GM23248 (cell line): ENCODE results near the gene NHERF1. TPM values are rescaled to one million over a fixed set of nuclear protein-coding genes. Genes with fewer than 3 reads are reported as not detected.
A peak's percentile ranks its signal among the peaks of the same experiment; 100 is the strongest.

ENCODE experiments used
- DNase-seq: peaks from one replicate; pipeline ENCODE4 v3.0.0-alpha.2; 2015
- H2AFZ ChIP-seq: fragments of 200-600 bp; sonication (generic); 2 replicates; pipeline ENCODE4 v1.6.1; 2016; ENCODE audit warnings: antibody characterized with exemption
- H3F3A ChIP-seq: fragments of 200-600 bp; sonication (generic); 2 replicates; pipeline ENCODE4 v1.6.1; 2016; ENCODE audit warnings: mild to moderate bottlenecking, antibody characterized with exemption, mixed run types; ENCODE audit not compliant: insufficient read depth
- H3K27ac ChIP-seq: fragments of 200-600 bp; sonication (generic); 2 replicates; pipeline ENCODE4 v1.5.1; 2016; ENCODE audit warnings: mild to moderate bottlenecking
- H3K27me3 ChIP-seq: fragments of 200-600 bp; sonication (generic); replicated peaks from 2 replicates; pipeline ENCODE4 v1.6.1; 2016; ENCODE audit warnings: mild to moderate bottlenecking; ENCODE audit not compliant: insufficient read depth
- H3K36me3 ChIP-seq: fragments of 200-600 bp; sonication (generic); 2 replicates; pipeline ENCODE4 v1.6.1; 2016; ENCODE audit warnings: low read depth, mild to moderate bottlenecking
- H3K4me1 ChIP-seq: fragments of 200-600 bp; sonication (generic); 2 replicates; pipeline ENCODE4 v1.6.1; 2016; ENCODE audit warnings: mild to moderate bottlenecking; ENCODE audit not compliant: insufficient read depth
- H3K4me2 ChIP-seq: fragments of 200-600 bp; sonication (generic); one replicate; pipeline ENCODE4 v1.6.1; 2016; ENCODE audit warnings: mild to moderate bottlenecking; ENCODE audit not compliant: unreplicated experiment
- H3K4me3 ChIP-seq: fragments of 200-600 bp; sonication (generic); 2 replicates; pipeline ENCODE4 v1.5.1; 2016; ENCODE audit warnings: mild to moderate bottlenecking
- H3K79me2 ChIP-seq: fragments of 200-600 bp; sonication (generic); 2 replicates; pipeline ENCODE4 v1.6.1; 2016; ENCODE audit warnings: mild to moderate bottlenecking; ENCODE audit not compliant: insufficient read depth
- H3K9ac ChIP-seq: fragments of 200-600 bp; sonication (generic); 2 replicates; pipeline ENCODE4 v1.6.1; 2016; ENCODE audit warnings: mild to moderate bottlenecking
- H3K9me2 ChIP-seq: fragments of 200-600 bp; sonication (generic); 2 replicates; pipeline ENCODE4 v1.6.1; 2016; ENCODE audit warnings: mixed run types, mild to moderate bottlenecking, moderate library complexity; ENCODE audit not compliant: insufficient read depth
- H3K9me3 ChIP-seq: fragments of 200-600 bp; sonication (generic); one replicate; pipeline ENCODE4 v1.6.1; 2017; ENCODE audit warnings: low read depth
- H4K20me1 ChIP-seq: fragments of 200-600 bp; sonication (generic); 2 replicates; pipeline ENCODE4 v1.6.0; 2016; ENCODE audit not compliant: insufficient read depth
- EZH2 ChIP-seq: fragments of 200-600 bp; sonication (generic); IDR thresholded peaks from 2 replicates; pipeline ENCODE4 v1.6.1; 2018; ENCODE audit warnings: antibody characterized with exemption, mild to moderate bottlenecking; ENCODE audit not compliant: insufficient read depth, poor library complexity, severe bottlenecking
- EZH2phosphoT487 ChIP-seq: fragments of 200-600 bp; sonication (generic); IDR thresholded peaks from 2 replicates; pipeline ENCODE4 v1.6.1; 2018; ENCODE audit warnings: antibody characterized with exemption, moderate library complexity, mild to moderate bottlenecking, low read depth; ENCODE audit not compliant: insufficient read depth
- WGBS, 2 experiments: methylation state at CpG; one replicate each; pipeline ENCODE4 v1.1.6; 2015 to 2017; ENCODE audit warnings: low lambda C conversion rate in 2 of 2, low coverage in 1 of 2; ENCODE audit errors: missing lambda C conversion rate in 2 of 2; 5-methylcytosine and 5-hydroxymethylcytosine counted together
- in situ Hi-C: fragments of 300-500 bp; cut with MboI; formaldehyde crosslinking; loops from 2 replicates; pipeline ENCODE4 v1.15.0; 2020
- polyA plus RNA-seq: library from polyadenylated mRNA; unstranded; fragments of >200 nt; fragmentation: Nextera tagmentation; extraction: Ambion mirVana; gene quantifications from 2 replicates; pipeline ENCODE4 v1.2.1, GENCODE V29; 2016
- total RNA-seq: library from RNA; depleted of rRNA; stranded (reverse); fragments of >200 nt; shearing (Covaris generic); gene quantifications from 2 replicates; pipeline ENCODE4 v1.2.3, GENCODE V29; 2014

Gene NHERF1
- total and polyA plus RNA-seq, 2 experiments from 2014 or later: 8.0 to 9.1 TPM

DNA sequence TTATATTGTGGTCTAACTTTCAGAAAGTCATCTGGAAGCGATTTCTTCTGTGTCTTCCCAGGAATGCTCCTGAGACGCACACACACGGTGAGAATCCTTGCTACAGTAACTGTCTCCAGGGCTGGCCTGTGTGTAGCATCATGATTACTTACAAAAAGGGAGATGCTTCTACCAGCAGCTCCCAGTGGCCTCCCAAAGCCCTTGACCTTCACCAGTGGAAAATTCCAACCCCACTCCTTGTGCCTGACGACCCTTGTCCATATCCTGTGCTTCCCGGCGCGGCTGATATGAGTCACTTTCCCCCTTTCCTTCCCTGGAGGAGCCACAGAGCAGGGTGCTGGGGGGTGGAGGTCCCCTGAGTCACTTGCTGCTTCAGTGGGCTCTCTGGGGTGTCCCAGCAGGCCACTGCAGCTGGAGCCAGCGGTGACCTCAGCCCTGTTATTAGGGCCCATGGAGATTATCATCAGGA is 49.8 kb downstream of the NHERF1 start:
- Histone ChIP-seq H3K79me2 (no peaks in the 10 kb centered on the region), H3K9me2 (no peaks in the 10 kb centered on the region), H3K9me3 (no peaks in the 10 kb centered on the region), H3K4me2 (no peak overlapping the region), H3F3A (peaks cover 5% of the 10 kb centered on the region; the same call in 1 of the 2 replicates), H3K27ac (peak overlapping the region; percentile 12; the same call in 1 of the 2 replicates), H3K4me1 (peaks cover 7% of the 10 kb centered on the region), H3K4me3 (no peak overlapping the region), H3K36me3 (no peaks in the 10 kb centered on the region), H3K9ac (no peak overlapping the region), H4K20me1 (no peaks in the 10 kb centered on the region), H2AFZ (no peak overlapping the region), H3K27me3 (no peaks in the 10 kb centered on the region)
- in situ Hi-C loops: no loop called here
- DNase-seq: peak; percentile 48
- 43 to 55% methylated on average over 8 of the region's 8 CpGs for WGBS, 2 experiments
- TF ChIP-seq EZH2phosphoT487 (no peak), EZH2 (no peak)

DNA sequence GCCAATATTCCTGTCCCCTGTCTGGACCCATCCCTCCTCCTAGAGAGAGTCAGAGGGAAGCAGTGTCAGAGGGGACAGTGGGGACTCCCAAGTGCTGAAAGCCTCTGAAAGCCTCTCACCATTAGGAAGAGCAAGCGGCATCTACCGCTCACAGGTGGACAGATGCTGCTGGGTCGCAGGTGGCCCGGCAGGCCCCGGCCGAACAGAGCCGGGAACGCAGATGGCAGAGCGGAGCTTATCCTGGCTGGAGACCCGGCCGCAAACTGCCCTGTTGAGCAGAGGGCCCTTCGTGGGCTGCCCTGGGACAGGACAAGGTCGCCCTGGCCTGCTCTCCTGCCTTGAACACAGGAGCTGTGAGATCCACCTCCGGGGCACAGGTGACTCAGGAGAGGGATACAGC is 50.7 kb downstream of the NHERF1 start:
- Histone ChIP-seq H3K4me1 (peaks cover 7% of the 10 kb centered on the region), H3K4me2 (no peak overlapping the region), H3K79me2 (no peaks in the 10 kb centered on the region), H3K27me3 (no peaks in the 10 kb centered on the region), H3K9me3 (no peaks in the 10 kb centered on the region), H3F3A (peaks cover 5% of the 10 kb centered on the region; the same call in 1 of the 2 replicates), H3K9me2 (no peaks in the 10 kb centered on the region), H2AFZ (no peak overlapping the region), H3K27ac (no peak overlapping the region), H4K20me1 (no peaks in the 10 kb centered on the region), H3K4me3 (no peak overlapping the region), H3K9ac (no peak overlapping the region), H3K36me3 (no peaks in the 10 kb centered on the region)
- in situ Hi-C loops: no loop called here
- no peak for TF ChIP-seq EZH2phosphoT487
- no peak for TF ChIP-seq EZH2
- DNase-seq: no peak
- WGBS, 2 experiments: 96 to 98% methylated on average over 12 to 13 of the region's 14 CpGs

DNA sequence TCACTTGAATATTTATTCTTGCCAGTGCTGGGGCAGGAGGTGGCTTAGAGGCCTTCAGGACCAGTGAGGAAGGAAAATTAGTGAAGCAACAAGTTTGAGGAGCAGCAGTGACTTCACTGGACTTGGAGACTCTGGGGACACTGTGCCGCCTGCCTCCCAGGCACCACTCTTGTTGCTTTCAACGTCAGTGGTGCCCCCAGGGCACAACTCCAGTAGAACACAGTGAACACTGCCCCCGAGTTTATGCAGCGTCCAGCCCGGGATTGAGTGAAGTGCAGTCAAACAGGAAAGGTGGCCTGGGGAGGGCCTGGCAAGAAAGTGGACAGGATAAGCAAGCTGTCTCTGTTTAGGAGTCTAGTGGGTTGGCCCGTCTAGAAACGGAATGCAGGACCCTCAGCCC is 52.1 kb downstream of the NHERF1 start:
- Histone ChIP-seq H3K4me1 (peaks cover 7% of the 10 kb centered on the region), H3K36me3 (no peaks in the 10 kb centered on the region), H3K4me3 (no peak overlapping the region), H3F3A (peaks cover 5% of the 10 kb centered on the region; the same call in 1 of the 2 replicates), H3K27ac (no peak overlapping the region), H2AFZ (no peak overlapping the region), H3K79me2 (no peaks in the 10 kb centered on the region), H3K9me2 (no peaks in the 10 kb centered on the region), H4K20me1 (no peaks in the 10 kb centered on the region), H3K9ac (no peak overlapping the region), H3K4me2 (no peak overlapping the region), H3K27me3 (no peaks in the 10 kb centered on the region), H3K9me3 (no peaks in the 10 kb centered on the region)
- DNase-seq: no peak
- TF ChIP-seq EZH2 (no peak), EZH2phosphoT487 (no peak)
- 86 to 87% methylated on average over 7 of the region's 7 CpGs for WGBS, 2 experiments
- in situ Hi-C loops: no loop called here

DNA sequence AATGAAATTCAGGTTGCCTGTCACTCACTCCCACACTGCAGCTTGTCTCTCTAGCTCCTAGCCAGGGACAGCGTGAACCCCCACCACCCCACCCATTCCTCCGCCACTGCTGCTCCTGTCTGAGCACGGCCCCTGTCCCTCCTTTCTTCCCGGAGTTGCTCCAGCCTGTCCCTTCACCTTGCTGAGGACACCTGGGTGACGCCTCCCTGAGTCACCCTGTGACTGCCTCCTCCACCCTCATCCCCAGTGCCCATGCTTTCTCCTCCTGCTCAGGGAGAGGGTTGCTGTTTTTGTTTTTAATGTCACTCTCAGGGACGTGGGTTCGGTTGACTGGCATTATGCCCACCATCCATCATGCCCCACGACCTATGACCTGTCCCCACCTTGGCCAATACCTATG is 53.5 kb downstream of the NHERF1 start:
- no peak overlapping the region for H3K4me2 ChIP-seq
- H3K4me3 ChIP-seq: no peak overlapping the region
- no peak overlapping the region for H2AFZ ChIP-seq
- H3K9me2 ChIP-seq: no peaks in the 10 kb centered on the region
- no peak overlapping the region for H3K9ac ChIP-seq
- no peaks in the 10 kb centered on the region for H3K36me3 ChIP-seq
- H4K20me1 ChIP-seq: no peaks in the 10 kb centered on the region
- no peaks in the 10 kb centered on the region for H3K79me2 ChIP-seq
- no peak for TF ChIP-seq EZH2
- no peak for TF ChIP-seq EZH2phosphoT487
- H3K4me1 ChIP-seq: peaks cover 7% of the 10 kb centered on the region
- H3K27me3 ChIP-seq: no peaks in the 10 kb centered on the region
- 78% methylated on average over 6 to 8 of the region's 8 CpGs for WGBS, 2 experiments
- H3F3A ChIP-seq: peaks cover 5% of the 10 kb centered on the region; the same call in 1 of the 2 replicates
- no peak for DNase-seq
- no peaks in the 10 kb centered on the region for H3K9me3 ChIP-seq
- no peak overlapping the region for H3K27ac ChIP-seq
- in situ Hi-C loops: no loop called here

DNA sequence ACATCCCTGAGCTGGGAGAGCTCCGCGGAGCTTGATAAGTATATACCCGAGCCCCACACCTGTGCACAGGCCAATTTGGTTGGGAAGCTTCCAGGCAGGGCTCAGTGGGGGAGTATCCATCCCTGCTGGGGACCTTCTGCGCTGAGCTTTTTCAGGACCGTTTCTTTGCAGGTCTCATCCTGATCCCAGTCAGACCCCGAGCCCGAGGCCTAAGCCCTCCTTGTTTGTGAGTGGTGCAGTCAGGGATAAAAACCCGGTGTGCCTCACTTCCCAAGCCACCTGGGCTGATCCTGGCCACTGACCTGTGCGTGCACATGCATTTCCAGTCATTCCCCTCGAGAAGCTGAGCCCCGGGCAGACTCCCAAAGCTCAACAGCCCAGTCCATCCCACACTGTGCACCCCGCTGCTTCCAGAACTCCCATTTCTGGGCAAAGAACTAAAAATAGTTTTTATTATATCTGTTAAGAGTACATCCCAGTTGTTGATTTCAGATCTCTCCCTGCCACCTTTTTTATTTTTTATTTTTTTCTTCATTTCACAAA is 55.0 kb downstream of the NHERF1 start:
- Histone ChIP-seq H3K27me3 (no peaks in the 10 kb centered on the region), H3K4me1 (no peaks in the 10 kb centered on the region), H2AFZ (no peak overlapping the region), H3F3A (no peaks in the 10 kb centered on the region), H3K4me2 (no peak overlapping the region), H3K9ac (no peak overlapping the region), H3K27ac (no peak overlapping the region), H3K79me2 (no peaks in the 10 kb centered on the region), H4K20me1 (no peaks in the 10 kb centered on the region), H3K36me3 (no peaks in the 10 kb centered on the region), H3K4me3 (no peak overlapping the region), H3K9me3 (no peaks in the 10 kb centered on the region), H3K9me2 (no peaks in the 10 kb centered on the region)
- TF ChIP-seq EZH2phosphoT487: no peak
- TF ChIP-seq EZH2: no peak
- in situ Hi-C loops: no loop called here
- no peak for DNase-seq
- WGBS, 2 experiments: 80 to 84% methylated on average over 12 of the region's 12 CpGs
